Effector memory CD4-positive, alpha-beta T cell (primary cell): ENCODE results near the gene CAMK2D.
"Not testable (repeated sequence)": the region's sequence is repeated elsewhere in the genome, so short reads cannot be mapped to it uniquely, and the experiment has no call there.

Experiments
- DNase-seq, 3 donors: peaks; one replicate each; pipeline ENCODE4 v3.0.0-alpha.2; 2020
- H3K27ac ChIP-seq: 2 replicates; pipeline ENCODE4 v1.7.0; 2013; ENCODE audit warnings: mild to moderate bottlenecking, low read length, moderate library complexity; ENCODE audit not compliant: insufficient read depth, poor library complexity, severe bottlenecking
- H3K27me3 ChIP-seq: replicated peaks from 2 replicates; pipeline ENCODE4 v1.7.0; 2013; ENCODE audit warnings: mild to moderate bottlenecking, low read length; ENCODE audit not compliant: insufficient read depth, control insufficient read depth, poor library complexity, severe bottlenecking
- H3K36me3 ChIP-seq: 2 replicates; pipeline ENCODE4 v1.7.0; 2013; ENCODE audit warnings: mild to moderate bottlenecking, low read length, moderate library complexity; ENCODE audit not compliant: control insufficient read depth, insufficient read depth
- H3K4me1 ChIP-seq: 2 replicates; pipeline ENCODE4 v1.7.0; 2013; ENCODE audit warnings: low read length, mild to moderate bottlenecking; ENCODE audit not compliant: control insufficient read depth, insufficient read depth, poor library complexity, severe bottlenecking
- H3K4me3 ChIP-seq: 2 replicates; pipeline ENCODE4 v1.7.0; 2013; ENCODE audit warnings: low read length, low read depth, mild to moderate bottlenecking; ENCODE audit not compliant: insufficient read depth, poor library complexity, severe bottlenecking
- H3K9me3 ChIP-seq: 2 replicates; pipeline ENCODE4 v1.7.0; 2013; ENCODE audit warnings: mild to moderate bottlenecking, low read length, moderate library complexity; ENCODE audit not compliant: control insufficient read depth
- total RNA-seq, 3 donors: gene quantifications; one replicate each; lab custom pipeline; 2026; lab: John Stamatoyannopoulos, UW

The CAMK2D gene
- total RNA-seq = 70.3 to 98.9 (median 87.0) reads per million in 3 donors

DNA sequence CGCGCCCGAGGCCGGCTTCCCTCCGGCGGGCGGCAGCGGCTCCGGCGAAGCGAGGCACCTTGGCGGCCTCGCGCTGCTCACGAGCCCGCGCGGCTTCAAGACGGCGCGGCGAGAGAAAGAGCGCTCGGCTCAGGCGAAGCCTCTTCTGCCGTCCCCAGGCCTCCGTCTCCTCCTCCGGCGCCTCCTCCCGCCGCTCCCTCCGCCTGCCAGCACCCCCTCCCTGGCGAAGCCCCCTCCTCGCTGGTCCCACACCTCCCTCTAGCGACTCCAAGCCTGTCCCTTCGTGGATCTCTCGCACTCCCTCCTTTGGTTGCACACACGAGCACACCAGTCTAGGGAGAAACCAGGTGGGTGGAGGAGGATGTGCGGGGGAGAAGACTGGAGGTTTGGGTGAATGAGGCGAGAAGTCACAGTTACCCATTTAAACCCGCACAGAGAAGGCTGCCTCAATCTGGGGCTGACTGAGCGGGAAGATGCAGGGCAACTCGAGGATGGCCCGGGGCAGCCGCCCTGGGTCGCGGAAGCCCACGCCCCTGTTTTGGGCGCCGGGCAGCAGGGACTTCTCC is at the start of gene CAMK2D:
Gene CAMK2D, minus strand, starts transcription at position 119 of the 566 bp plus-strand sequence. CDS start 670 bp downstream, outside the sequence.
- peak within 1 kb of the TSS; percentile 91 for H3K4me3 ChIP-seq
- H3K9me3 ChIP-seq = no peaks in the 10 kb centered on the region
- peaks cover 3% of the 10 kb centered on the region for H3K4me1 ChIP-seq
- H3K36me3 ChIP-seq = no peaks in the 10 kb centered on the region
- peak; percentile 74 to 75 (median 74) for DNase-seq
- peak within 1 kb of the TSS; percentile 98 for H3K27ac ChIP-seq
- no peaks in the 10 kb centered on the region for H3K27me3 ChIP-seq

DNA sequence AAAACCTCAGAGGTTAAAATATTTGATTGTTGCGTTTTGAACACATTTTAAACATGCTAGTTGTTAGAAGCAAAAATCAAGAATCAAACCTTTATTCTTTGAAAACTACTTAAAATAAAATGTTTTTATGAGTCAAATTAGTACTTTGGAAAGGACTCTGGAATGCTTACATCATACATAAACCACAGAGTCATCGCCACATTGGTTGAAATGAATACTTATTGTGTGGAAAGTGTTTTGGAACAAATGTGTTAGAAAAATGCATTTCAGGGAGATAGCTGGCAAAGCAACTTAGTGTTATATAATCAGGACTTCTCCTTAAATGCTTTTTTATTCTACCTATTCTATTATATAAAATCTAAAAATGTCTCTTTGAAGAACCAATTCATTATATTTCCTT is 49.4 kb upstream of the CAMK2D start:
- no peak overlapping the region for H3K4me3 ChIP-seq
- H3K9me3 ChIP-seq = no peaks in the 10 kb centered on the region
- no peak for DNase-seq
- no peak overlapping the region for H3K27ac ChIP-seq
- H3K4me1 ChIP-seq = no peaks in the 10 kb centered on the region
- no peaks in the 10 kb centered on the region for H3K27me3 ChIP-seq
- no peaks in the 10 kb centered on the region for H3K36me3 ChIP-seq

DNA sequence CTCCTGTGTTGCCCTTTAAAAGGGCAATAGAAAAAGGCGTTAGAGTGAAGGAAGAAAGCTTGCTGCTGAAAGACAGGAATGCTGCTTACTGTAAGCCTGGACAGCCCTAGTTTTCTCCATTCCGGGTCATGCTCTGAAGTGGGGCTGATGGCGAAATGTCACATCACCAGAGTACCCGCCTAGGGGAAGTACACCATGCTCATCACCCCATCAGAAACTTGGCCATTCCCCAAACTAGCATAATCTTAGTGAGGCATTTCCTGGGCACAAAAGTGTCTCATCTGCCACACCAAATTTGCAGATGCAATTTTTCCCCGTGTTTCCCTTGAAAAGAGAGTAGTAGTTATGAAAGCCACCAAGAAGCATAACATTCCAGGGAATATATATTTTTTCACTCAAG is 47.8 kb upstream of the CAMK2D start:
- Histone ChIP-seq H3K36me3 (no peaks in the 10 kb centered on the region), H3K27ac (no peak overlapping the region), H3K4me1 (no peaks in the 10 kb centered on the region), H3K4me3 (no peak overlapping the region), H3K9me3 (no peaks in the 10 kb centered on the region), H3K27me3 (no peaks in the 10 kb centered on the region)
- no peak for DNase-seq

DNA sequence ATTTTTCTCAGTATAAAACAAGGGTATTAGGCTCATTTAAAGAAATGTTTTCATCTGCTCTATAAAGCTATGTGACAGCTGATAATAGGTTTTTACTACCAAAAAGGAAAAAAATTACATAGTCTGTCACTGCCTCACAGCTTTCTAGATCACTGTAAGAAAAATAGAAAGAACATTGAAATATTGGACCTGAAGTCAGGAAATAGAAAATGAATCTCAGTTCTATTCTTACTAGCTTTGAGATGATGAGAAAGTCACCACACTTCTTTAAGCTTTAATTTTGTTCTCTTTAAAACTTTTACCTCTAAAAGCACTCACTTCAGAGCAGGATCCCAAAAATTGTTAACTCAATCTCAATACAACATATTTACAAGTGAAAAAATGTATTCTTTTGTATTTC is 45.3 kb upstream of the CAMK2D start:
- Histone ChIP-seq H3K4me1 (no peaks in the 10 kb centered on the region), H3K27ac (no peak overlapping the region), H3K9me3 (no peaks in the 10 kb centered on the region), H3K36me3 (no peaks in the 10 kb centered on the region), H3K27me3 (no peaks in the 10 kb centered on the region), H3K4me3 (no peak overlapping the region)
- no peak for DNase-seq

DNA sequence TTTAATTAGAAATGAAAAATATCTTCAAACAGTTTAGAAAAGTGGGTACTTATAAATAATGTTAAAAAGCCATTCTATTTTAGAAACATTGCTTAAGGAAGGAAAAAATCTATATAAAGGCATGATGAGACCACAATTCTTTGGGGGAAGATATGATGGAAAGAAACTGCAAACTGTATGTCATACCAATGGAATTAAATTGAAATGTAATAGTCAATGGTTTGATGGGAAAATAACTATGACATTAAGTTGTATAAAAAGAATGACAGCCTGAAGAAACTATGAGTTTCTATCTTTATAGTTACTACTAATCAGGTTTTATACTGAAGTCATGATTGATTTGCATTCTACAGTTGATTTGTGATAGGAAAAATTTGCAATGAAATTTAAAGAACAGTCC is 40.3 kb upstream of the CAMK2D start:
- H3K27me3 ChIP-seq = no peaks in the 10 kb centered on the region
- DNase-seq = no peak
- H3K4me1 ChIP-seq = no peaks in the 10 kb centered on the region
- H3K36me3 ChIP-seq = no peaks in the 10 kb centered on the region
- no peak overlapping the region for H3K27ac ChIP-seq
- H3K9me3 ChIP-seq = no peaks in the 10 kb centered on the region
- no peak overlapping the region for H3K4me3 ChIP-seq

DNA sequence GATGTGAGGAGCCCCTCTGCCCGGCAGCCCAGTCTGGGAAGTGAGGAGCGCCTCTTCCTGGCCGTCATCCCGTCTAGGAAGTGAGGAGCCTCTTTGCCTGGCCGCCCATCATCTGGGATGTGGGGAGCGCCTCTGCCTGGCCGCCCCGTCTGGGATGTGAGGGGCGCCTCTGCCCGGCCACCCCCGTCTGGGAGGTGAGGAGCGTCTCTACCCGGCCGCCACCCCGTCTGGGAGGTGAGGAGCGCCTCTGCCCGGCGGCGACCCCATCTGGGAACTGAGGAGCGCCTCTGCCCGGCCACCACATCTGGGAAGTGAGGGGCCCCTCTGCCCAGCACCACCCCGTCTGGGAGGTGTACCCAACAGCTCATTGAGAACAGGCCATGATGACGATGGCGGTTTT is 34.8 kb upstream of the CAMK2D start:
- H3K4me1 ChIP-seq, H3K27ac ChIP-seq, H3K4me3 ChIP-seq, H3K36me3 ChIP-seq, H3K27me3 ChIP-seq, H3K9me3 ChIP-seq, DNase-seq: not testable (repeated sequence)

DNA sequence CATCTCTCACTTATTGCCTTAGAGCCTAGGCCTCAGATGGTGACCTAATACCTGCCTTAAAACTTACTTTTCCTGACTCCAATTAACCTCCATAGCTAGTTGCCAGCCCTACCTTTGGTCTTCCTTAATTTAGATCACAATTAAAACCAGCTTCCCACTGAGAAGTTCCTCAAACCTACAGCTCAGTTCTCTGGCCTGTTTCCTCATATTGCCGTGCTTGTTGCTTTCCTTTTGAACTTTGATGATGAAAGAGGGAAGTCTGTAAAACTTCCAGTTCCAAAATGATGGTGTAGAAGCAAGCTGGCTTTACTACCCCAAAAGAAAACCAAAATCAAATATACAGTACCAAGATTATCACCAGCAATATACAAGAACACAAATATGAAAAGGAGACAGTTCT is 28.9 kb upstream of the CAMK2D start:
- H3K36me3 ChIP-seq = no peaks in the 10 kb centered on the region
- no peaks in the 10 kb centered on the region for H3K4me1 ChIP-seq
- no peak for DNase-seq
- H3K27ac ChIP-seq = no peak overlapping the region
- no peaks in the 10 kb centered on the region for H3K9me3 ChIP-seq
- no peaks in the 10 kb centered on the region for H3K27me3 ChIP-seq
- no peak overlapping the region for H3K4me3 ChIP-seq

DNA sequence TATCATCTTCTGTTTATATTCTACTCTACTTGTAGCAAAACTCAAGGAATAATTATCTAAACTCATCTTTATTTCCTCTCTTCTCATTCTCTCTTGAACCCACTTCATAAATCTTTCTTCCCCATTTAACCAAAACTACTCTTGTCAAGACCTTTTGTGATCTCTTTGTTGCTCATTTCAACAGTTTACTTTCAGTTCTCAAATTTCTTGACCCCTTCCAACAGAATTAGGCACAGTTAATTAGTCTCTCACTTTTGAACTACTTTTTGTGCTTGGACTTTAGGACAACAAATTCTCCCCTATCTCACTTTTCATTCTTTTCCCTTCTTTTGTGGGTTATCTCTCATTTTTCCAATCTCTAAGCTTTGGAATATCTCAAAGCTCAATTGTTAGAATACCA is 27.4 kb upstream of the CAMK2D start:
- H3K9me3 ChIP-seq = no peaks in the 10 kb centered on the region
- no peak overlapping the region for H3K4me3 ChIP-seq
- DNase-seq = no peak
- H3K27ac ChIP-seq = no peak overlapping the region
- H3K27me3 ChIP-seq = no peaks in the 10 kb centered on the region
- no peaks in the 10 kb centered on the region for H3K36me3 ChIP-seq
- H3K4me1 ChIP-seq = no peaks in the 10 kb centered on the region

DNA sequence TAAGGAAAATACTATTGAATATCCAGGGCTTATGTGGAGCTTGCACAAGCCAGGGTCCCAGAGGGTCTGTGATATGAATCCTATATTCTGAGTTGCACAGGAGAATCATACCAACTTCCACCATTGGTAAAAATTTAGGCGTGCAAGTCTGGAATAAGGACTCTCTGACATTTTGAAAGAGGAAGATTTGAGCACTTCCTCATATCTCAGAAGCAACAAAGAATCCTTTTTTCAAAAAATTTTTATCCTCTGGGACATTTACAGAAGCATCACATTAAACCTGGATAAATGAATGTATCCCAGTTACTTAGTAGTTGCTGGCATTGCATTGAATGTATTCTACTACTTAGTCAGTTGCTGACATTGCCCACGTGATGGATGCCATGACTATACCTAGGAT is 24.2 kb upstream of the CAMK2D start:
- Histone ChIP-seq H3K27ac (no peak overlapping the region), H3K4me1 (no peaks in the 10 kb centered on the region), H3K9me3 (no peaks in the 10 kb centered on the region), H3K36me3 (no peaks in the 10 kb centered on the region), H3K4me3 (no peak overlapping the region), H3K27me3 (no peaks in the 10 kb centered on the region)
- DNase-seq = no peak

DNA sequence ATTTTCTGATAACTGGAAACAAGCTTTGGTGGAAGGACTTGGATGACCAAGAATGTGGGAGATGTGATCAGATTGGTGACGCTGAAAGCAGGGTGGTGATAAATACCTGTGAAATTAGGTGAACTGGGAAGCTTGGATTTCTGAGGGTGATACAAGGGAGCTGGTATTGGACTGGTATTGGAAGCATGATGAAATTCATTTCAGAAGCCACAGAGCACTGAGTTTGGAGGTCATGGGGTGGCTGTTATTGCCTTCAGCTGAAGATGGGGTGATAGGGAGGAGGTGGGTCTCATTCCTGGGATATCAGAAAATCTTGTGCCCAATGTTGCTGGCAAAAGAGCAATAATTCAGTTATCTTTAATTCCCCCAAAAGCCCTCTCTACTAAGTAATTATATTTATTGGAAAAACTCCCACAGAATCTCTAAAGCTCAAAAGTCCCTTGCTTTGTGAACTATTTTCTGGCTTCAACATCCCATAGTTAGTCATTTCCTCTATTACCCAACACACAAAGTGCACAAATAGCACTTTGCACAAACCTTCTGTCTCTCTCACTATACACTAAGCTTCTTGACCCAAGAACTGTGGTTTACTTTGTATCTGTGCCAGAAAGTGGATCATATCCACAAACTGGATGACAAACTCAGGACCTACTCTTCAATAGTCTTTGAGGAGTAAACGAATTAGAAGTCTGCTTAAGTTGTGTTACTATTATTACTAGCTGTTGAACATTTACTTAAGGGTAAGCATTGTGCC is 23.1 kb upstream of the CAMK2D start:
- no peak for DNase-seq
- Histone ChIP-seq H3K4me1 (no peaks in the 10 kb centered on the region), H3K36me3 (no peaks in the 10 kb centered on the region), H3K4me3 (no peak overlapping the region), H3K9me3 (no peaks in the 10 kb centered on the region), H3K27me3 (no peaks in the 10 kb centered on the region), H3K27ac (no peak overlapping the region)
